ENCODE measurements around the gene CYP3A5.

The CYP3A5 gene

DNA sequence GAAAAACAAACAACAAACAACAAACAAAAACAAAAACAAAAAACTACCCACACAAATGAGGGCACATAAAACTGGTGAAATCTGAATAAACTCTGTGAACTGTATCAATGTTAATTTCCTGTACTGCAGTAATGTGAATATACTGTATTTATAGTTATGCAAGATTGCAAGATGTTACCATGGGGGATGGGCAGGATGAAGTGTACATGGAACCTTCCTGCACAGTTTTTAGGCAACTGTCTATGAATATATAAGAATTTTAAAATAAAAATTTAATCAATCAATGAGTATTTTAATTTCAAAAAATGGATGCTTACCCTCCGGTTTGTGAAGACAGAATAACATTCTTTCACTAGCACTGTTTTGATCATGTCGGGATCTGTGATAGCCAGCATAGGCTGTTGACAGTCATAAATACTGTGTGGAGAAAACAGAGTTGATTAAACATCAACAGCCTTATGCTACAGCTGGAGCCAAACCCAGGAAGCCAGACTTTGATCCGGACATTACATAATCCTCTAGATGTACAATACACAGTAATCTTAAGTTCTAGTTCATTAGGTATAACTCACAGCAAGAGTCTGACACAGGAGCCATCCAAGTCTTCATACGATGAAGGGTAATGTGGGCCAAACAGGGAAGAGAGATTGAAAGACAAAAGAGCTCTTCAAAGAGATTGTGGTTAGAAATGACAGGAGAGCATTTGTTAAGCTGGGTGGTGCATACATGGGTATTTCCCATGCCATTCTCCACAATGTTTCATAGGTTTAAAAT lies 40.4 kb upstream of the CYP3A5 start:
- TF ChIP-seq NFIC (IDR thresholded peaks at IDR 0.05) (no peak), TAF1 (IDR thresholded peaks at IDR 0.05; ENCODE audit: low read depth) (no peak), CREB1 (IDR thresholded peaks at IDR 0.05; ENCODE audit: low read depth) (no peak), RAD21 (IDR thresholded peaks at IDR 0.05; ENCODE audit: low read depth) (no peak), CEBPB (IDR thresholded peaks at IDR 0.05) (no peak), YY1 (IDR thresholded peaks at IDR 0.05; ENCODE audit: low read depth) (no peak), FOXM1 (IDR thresholded peaks at IDR 0.05; ENCODE audit: borderline replicate concordance, low read depth) (no peak), TCF12 (IDR thresholded peaks at IDR 0.05; ENCODE audit: low read depth) (no peak), EP300 (IDR thresholded peaks at IDR 0.05; ENCODE audit: borderline replicate concordance) (no peak), ZBTB7A (IDR thresholded peaks at IDR 0.05; ENCODE audit: low read depth) (no peak), EGR1 (IDR thresholded peaks at IDR 0.05) (no peak)

DNA sequence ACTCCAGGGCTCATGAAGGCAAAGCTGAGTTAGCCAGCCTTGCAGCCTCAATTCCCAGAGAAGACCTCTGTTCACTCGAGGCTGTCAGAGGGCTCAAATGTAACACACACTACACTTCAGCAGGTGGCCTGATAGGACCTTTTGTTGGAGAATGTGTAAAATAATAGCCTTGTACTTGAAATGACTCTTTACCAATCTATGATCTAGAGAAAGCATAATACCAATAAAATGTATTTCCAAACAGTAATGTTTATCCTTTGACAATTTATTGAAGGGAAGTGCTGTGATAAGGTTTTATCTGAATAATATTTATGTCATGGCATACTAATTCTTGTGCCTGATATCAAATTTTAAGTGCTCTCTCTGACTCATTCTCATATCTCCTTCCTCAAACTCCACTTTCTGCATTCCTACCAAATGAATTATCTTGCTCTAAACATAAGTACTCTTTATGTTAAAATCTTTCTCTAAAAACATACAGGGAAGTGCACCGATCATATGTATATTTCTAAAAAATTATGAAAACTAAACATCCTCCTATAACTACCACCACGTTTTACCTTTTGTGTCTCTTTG lies 34.3 kb upstream of the CYP3A5 start:
- TF ChIP-seq TEAD4 (IDR thresholded peaks at IDR 0.05) (no peak), TAF1 (IDR thresholded peaks at IDR 0.05; ENCODE audit: low read depth) (no peak), YY1 (IDR thresholded peaks at IDR 0.05; ENCODE audit: low read depth) (no peak)

DNA sequence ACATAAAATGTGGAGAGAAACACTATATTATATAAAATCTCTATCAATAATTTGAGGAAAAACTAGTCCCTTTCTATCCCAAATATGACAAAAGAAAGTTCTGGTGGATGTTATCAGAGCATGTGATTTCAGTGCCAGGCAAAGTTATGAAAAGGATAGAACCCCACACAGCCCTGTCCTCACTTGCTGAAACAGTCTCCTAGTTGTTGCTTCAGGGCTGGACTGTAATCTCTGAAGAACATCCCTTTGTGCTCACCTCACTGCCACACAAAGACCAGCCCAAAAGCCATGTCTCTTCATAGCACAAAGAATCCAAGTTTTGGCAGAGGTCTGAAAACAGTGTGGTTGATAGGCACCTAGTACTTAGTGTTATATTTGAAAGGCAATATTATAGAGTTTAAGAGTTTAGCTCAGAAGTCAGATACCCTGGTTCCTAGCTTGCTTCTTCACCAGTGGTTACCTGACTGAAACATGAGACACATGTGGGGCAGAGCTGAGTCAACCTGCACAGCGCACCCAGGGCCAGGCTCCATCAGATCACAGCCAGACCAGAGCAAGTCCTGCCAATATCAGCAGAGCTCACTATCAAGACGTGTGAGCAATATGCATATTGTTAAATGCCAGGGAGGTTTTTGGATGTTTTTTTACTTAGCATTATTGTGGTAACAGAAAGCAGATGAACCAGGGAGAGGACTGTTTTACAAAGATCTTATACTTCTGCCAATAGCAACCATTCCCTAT lies 30.2 kb upstream of the CYP3A5 start:
- TF ChIP-seq FOXM1 (IDR thresholded peaks at IDR 0.05; ENCODE audit: borderline replicate concordance, low read depth) (no peak), CREB1 (IDR thresholded peaks at IDR 0.05; ENCODE audit: low read depth) (no peak), ZBTB7A (IDR thresholded peaks at IDR 0.05; ENCODE audit: low read depth) (no peak), EGR1 (IDR thresholded peaks at IDR 0.05) (no peak), CEBPB (IDR thresholded peaks at IDR 0.05) (no peak), TAF1 (IDR thresholded peaks at IDR 0.05; ENCODE audit: low read depth) (no peak), EP300 (IDR thresholded peaks at IDR 0.05; ENCODE audit: borderline replicate concordance) (no peak), RAD21 (IDR thresholded peaks at IDR 0.05; ENCODE audit: low read depth) (no peak), YY1 (IDR thresholded peaks at IDR 0.05; ENCODE audit: low read depth) (no peak), TCF12 (IDR thresholded peaks at IDR 0.05; ENCODE audit: low read depth) (no peak), NFIC (IDR thresholded peaks at IDR 0.05) (no peak), TEAD4 (IDR thresholded peaks at IDR 0.05) (no peak)
- TF ChIP-seq, protein P1, sequence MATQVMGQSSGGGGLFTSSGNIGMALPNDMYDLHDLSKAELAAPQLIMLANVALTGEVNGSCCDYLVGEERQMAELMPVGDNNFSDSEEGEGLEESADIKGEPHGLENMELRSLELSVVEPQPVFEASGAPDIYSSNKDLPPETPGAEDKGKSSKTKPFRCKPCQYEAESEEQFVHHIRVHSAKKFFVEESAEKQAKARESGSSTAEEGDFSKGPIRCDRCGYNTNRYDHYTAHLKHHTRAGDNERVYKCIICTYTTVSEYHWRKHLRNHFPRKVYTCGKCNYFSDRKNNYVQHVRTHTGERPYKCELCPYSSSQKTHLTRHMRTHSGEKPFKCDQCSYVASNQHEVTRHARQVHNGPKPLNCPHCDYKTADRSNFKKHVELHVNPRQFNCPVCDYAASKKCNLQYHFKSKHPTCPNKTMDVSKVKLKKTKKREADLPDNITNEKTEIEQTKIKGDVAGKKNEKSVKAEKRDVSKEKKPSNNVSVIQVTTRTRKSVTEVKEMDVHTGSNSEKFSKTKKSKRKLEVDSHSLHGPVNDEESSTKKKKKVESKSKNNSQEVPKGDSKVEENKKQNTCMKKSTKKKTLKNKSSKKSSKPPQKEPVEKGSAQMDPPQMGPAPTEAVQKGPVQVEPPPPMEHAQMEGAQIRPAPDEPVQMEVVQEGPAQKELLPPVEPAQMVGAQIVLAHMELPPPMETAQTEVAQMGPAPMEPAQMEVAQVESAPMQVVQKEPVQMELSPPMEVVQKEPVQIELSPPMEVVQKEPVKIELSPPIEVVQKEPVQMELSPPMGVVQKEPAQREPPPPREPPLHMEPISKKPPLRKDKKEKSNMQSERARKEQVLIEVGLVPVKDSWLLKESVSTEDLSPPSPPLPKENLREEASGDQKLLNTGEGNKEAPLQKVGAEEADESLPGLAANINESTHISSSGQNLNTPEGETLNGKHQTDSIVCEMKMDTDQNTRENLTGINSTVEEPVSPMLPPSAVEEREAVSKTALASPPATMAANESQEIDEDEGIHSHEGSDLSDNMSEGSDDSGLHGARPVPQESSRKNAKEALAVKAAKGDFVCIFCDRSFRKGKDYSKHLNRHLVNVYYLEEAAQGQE (IDR thresholded peaks at IDR 0.05; ENCODE audit: low read depth) = no peak
- TF ChIP-seq, protein P2, sequence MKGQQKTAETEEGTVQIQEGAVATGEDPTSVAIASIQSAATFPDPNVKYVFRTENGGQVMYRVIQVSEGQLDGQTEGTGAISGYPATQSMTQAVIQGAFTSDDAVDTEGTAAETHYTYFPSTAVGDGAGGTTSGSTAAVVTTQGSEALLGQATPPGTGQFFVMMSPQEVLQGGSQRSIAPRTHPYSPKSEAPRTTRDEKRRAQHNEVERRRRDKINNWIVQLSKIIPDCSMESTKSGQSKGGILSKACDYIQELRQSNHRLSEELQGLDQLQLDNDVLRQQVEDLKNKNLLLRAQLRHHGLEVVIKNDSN (IDR thresholded peaks at IDR 0.05) = no peak
- TF ChIP-seq, protein P3, sequence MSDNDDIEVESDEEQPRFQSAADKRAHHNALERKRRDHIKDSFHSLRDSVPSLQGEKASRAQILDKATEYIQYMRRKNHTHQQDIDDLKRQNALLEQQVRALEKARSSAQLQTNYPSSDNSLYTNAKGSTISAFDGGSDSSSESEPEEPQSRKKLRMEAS (IDR thresholded peaks at IDR 0.05) = no peak

DNA sequence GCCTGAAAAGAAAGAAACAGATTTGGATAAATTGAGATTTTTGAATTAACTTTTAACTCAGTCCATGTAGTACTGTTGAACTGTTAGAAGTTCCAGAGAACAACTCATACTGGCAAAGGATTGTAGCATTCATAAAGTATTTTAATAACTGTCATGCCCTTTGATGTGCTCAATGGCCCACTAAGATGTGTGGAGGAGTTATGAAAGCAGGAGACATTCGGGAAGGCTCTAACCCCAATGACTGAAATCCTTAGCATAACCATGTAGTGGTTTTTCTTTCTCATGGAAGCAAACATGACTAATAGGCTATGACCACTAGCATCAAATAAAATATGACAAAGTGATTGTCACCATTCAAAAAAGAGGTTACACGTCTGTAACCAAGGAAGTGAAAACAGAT lies 29.5 kb upstream of the CYP3A5 start:
- no peak for TF ChIP-seq NFIC (IDR thresholded peaks at IDR 0.05)
- no peak for TF ChIP-seq ZBTB7A (IDR thresholded peaks at IDR 0.05; ENCODE audit: low read depth)
- no peak for TF ChIP-seq FOXM1 (IDR thresholded peaks at IDR 0.05; ENCODE audit: borderline replicate concordance, low read depth)
- TF ChIP-seq CREB1 (IDR thresholded peaks at IDR 0.05; ENCODE audit: low read depth) = no peak
- TF ChIP-seq YY1 (IDR thresholded peaks at IDR 0.05; ENCODE audit: low read depth) = no peak
- TF ChIP-seq RAD21 (IDR thresholded peaks at IDR 0.05; ENCODE audit: low read depth) = no peak

DNA sequence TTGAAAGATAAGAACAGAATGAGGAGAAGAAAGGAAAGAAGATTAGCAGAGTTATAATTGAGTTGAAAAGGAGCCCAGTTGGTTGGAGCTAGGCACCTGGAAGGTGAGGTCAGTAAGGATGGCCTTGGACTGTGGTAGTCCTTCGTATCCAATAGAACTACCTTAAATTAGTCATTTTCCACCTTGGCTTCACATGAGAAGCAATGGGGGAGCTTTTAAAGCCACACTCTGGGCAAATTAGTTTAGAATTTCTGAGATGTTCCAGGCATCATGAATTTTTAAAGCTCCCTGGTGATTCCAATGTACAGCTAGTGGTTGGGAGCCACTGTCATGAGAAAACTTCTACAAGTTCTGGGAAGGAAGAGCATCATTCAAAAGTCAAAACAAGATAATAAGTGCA lies 27.3 kb upstream of the CYP3A5 start:
- TF ChIP-seq ZBTB7A (IDR thresholded peaks at IDR 0.05; ENCODE audit: low read depth) (no peak), YY1 (IDR thresholded peaks at IDR 0.05; ENCODE audit: low read depth) (no peak), EP300 (IDR thresholded peaks at IDR 0.05; ENCODE audit: borderline replicate concordance) (no peak), RAD21 (IDR thresholded peaks at IDR 0.05; ENCODE audit: low read depth) (no peak), CREB1 (IDR thresholded peaks at IDR 0.05; ENCODE audit: low read depth) (no peak), CEBPB (IDR thresholded peaks at IDR 0.05) (no peak), EGR1 (IDR thresholded peaks at IDR 0.05) (no peak), TEAD4 (IDR thresholded peaks at IDR 0.05) (no peak), NFIC (IDR thresholded peaks at IDR 0.05) (no peak), TAF1 (IDR thresholded peaks at IDR 0.05; ENCODE audit: low read depth) (no peak), TCF12 (IDR thresholded peaks at IDR 0.05; ENCODE audit: low read depth) (no peak), FOXM1 (IDR thresholded peaks at IDR 0.05; ENCODE audit: borderline replicate concordance, low read depth) (no peak)
- TF ChIP-seq, protein P3 (IDR thresholded peaks at IDR 0.05) = no peak
- TF ChIP-seq, protein P1 (IDR thresholded peaks at IDR 0.05; ENCODE audit: low read depth) = no peak
- TF ChIP-seq, protein P2 (IDR thresholded peaks at IDR 0.05) = no peak

Data from Ishikawa (cell line).